DND-41 (cell line): ENCODE data around the gene ZNF668.

Source experiments
- EZH2 ChIP-seq: IDR thresholded peaks from 3 replicates; pipeline ENCODE4 v1.6.1; 2012; ENCODE audit warnings: borderline replicate concordance, low read depth, mild to moderate bottlenecking, moderate library complexity, low read length, inconsistent platforms; ENCODE audit not compliant: severe bottlenecking
- TF ChIP-seq, protein P1 (sequence below): IDR thresholded peaks from 2 replicates; pipeline ENCODE4 v1.5.1; 2012; ENCODE audit warnings: borderline replicate concordance, low read length, moderate library complexity, mild to moderate bottlenecking; ENCODE audit not compliant: poor library complexity, severe bottlenecking; ENCODE audit errors: extremely low read depth

DNA sequence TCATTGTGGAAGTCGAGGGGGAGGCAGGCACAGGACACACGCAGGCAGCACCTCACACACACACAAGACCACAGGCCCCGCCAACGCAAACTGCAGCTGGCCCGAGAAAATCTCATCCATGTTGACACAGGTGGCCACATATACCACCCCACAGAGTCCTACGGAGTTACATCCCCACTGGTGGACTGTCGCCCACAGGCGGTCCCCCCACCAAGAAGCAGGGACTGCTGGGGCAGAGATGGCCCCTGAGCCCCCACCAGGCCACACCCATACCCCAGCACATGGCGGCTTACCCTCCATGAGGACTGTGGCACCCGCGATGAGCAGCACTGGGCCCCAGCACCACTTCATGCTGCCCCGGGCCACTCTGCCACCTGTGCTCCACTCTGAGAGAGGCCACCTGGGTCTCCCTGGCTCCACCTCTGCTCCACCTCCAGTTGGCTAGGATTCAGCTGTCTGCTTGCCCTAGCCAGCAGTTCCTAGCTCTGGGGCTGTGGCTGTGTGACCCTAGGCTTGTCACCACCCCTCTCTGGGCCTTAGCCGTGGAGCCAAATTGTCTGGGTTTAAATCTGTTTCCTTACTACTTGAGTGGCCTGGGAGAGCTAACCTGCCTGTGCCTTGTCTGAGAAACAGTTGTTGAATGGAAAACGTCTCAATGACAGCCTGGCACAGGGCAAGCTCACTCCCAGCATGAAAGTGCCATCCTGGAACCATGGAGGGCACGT is 14.6 kb upstream of the ZNF668 start, which contains the start of gene PRSS53:
- TF ChIP-seq, protein P1, sequence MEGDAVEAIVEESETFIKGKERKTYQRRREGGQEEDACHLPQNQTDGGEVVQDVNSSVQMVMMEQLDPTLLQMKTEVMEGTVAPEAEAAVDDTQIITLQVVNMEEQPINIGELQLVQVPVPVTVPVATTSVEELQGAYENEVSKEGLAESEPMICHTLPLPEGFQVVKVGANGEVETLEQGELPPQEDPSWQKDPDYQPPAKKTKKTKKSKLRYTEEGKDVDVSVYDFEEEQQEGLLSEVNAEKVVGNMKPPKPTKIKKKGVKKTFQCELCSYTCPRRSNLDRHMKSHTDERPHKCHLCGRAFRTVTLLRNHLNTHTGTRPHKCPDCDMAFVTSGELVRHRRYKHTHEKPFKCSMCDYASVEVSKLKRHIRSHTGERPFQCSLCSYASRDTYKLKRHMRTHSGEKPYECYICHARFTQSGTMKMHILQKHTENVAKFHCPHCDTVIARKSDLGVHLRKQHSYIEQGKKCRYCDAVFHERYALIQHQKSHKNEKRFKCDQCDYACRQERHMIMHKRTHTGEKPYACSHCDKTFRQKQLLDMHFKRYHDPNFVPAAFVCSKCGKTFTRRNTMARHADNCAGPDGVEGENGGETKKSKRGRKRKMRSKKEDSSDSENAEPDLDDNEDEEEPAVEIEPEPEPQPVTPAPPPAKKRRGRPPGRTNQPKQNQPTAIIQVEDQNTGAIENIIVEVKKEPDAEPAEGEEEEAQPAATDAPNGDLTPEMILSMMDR = no peak
- no peak for TF ChIP-seq EZH2
